Mucosa of descending colon (tissue), 3 donors: ENCODE results near the gene ST3GAL4. TPM values are rescaled to one million over a fixed set of nuclear protein-coding genes. Genes with fewer than 3 reads are reported as not detected.

Experiments used
- ATAC-seq: fragments of 200-7000 bp; cut with Tn5 transposase; one replicate; pipeline ENCODE4 v1.9.1; 2020; ENCODE audit warnings: mild to moderate bottlenecking, moderate library complexity
- DNase-seq, 3 donors: peaks; one replicate each; pipeline ENCODE4 v3.0.0-alpha.2; 2020
- H3K36me3 ChIP-seq: fragments of 200-600 bp; one replicate; pipeline ENCODE4 v1.8.0; 2021; ENCODE audit warnings: low read depth, mild to moderate bottlenecking
- H3K4me1 ChIP-seq: fragments of 200-600 bp; one replicate; pipeline ENCODE4 v1.8.0; 2021; ENCODE audit warnings: low read depth, mild to moderate bottlenecking
- H3K4me3 ChIP-seq: fragments of 200-600 bp; one replicate; pipeline ENCODE4 v1.8.0; 2021; ENCODE audit warnings: mild to moderate bottlenecking
- H3K9me3 ChIP-seq: fragments of 200-600 bp; one replicate; pipeline ENCODE4 v1.8.0; 2021; ENCODE audit warnings: mild to moderate bottlenecking
- CTCF ChIP-seq: fragments of 200-600 bp; IDR thresholded peaks from one replicate; pipeline ENCODE4 v1.8.0; 2022; ENCODE audit warnings: antibody characterized with exemption, mild to moderate bottlenecking
- intact Hi-C, 2 donors: fragments of 100-400 bp; cut with DNase I in 1 of 2; cut with micrococcal nuclease in 1 of 2; formaldehyde crosslinking; loops; one replicate each; pipeline versions ENCODE4 v1.11.0 to v1.11.1; 2022; cut with DNase I, micrococcal nuclease
- total RNA-seq, 3 donors: library from RNA; stranded (reverse); fragmentation: NEBNext Ultra II Directional in 2 of 3; extraction: Animal tissue kit (Norgen Biotek cat#: 25700) in 2 of 3; gene quantifications; one replicate each; pipeline versions ENCODE4 v1.2.1 to v1.2.4, GENCODE V29; 2021 to 2023
- donor health status: DM: no; HTN: no; CAD: no; lungs with moderate emphysema.
- donor health status: DM: no; HTN: no; CAD: no.
- donor health status: DM: no; HTN: yes; CAD: no.

The ST3GAL4 gene
- total RNA-seq, 3 donors from 2014 or later = 94.7 to 460 (median 217) TPM

DNA sequence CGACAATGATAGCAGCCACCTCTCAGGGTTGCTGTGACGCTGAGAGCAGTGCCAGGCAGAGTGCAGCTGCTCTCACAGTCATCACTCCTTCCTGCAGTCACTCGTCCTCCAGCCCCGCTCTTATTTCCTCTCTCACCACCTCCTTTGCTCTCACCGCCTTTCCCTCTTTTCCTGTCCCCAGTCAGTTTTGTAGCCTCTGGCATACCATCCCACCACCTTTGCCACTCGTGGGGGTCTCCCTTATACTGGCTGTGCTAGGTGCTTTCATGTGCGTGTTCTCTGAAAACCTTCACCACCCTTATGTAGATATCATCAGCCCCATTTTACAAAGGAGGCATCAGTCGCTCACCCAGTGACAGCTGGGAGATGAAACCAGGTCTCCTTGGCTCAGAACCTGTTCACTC lies 19.3 kb upstream of the ST3GAL4 start:
- H3K4me3 ChIP-seq = no peak overlapping the region
- no peak for TF ChIP-seq CTCF
- no peak for ATAC-seq
- intact Hi-C loops = no loop called here
- no peaks in the 10 kb centered on the region for H3K4me1 ChIP-seq
- no peaks in the 10 kb centered on the region for H3K36me3 ChIP-seq
- peak in 1 of 3 donors; percentile 5 for DNase-seq
- no peaks in the 10 kb centered on the region for H3K9me3 ChIP-seq

GRCh38 chr11:126336671-126337101 lies 18.8 kb upstream of the ST3GAL4 start:
- Histone ChIP-seq H3K36me3 (no peaks in the 10 kb centered on the region), H3K4me1 (no peaks in the 10 kb centered on the region), H3K9me3 (no peaks in the 10 kb centered on the region), H3K4me3 (no peak overlapping the region)
- no peak for TF ChIP-seq CTCF
- DNase-seq (peak in 1 of 3 donors; percentile 38), ATAC-seq (no peak)
- intact Hi-C loops = no loop called here

DNA sequence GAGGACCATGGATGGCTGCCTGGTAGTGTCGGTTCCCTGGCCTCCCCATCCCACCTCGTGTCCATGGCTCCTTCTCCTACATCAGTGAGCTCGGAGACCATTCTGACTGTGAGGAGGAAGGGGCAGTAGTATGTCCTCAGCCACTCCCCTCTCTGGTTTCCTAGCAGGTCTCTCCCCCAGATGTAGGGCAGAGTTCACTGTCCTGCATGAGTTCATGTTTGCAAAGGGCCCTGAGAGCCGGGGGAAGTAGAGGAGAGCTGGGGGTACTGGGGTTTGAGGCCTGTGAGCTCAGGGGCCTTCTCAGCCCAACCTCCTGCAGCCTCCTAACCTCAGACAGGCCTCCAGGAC lies 18.4 kb upstream of the ST3GAL4 start:
- no peaks in the 10 kb centered on the region for H3K9me3 ChIP-seq
- H3K4me1 ChIP-seq = no peaks in the 10 kb centered on the region

GRCh38 chr11:126337474-126338241 lies 17.8 kb upstream of the ST3GAL4 start:
- H3K4me3 ChIP-seq = no peak overlapping the region
- no peak for TF ChIP-seq CTCF
- intact Hi-C loops = no loop called here
- no peaks in the 10 kb centered on the region for H3K4me1 ChIP-seq
- ATAC-seq (no peak), DNase-seq (peak in 1 of 3 donors; percentile 33)
- no peaks in the 10 kb centered on the region for H3K9me3 ChIP-seq
- H3K36me3 ChIP-seq = no peaks in the 10 kb centered on the region

More for the DNA sequence above, 18.4 kb upstream of the ST3GAL4 start:
- ATAC-seq (no peak), DNase-seq (no peak)
- TF ChIP-seq CTCF = no peak
- no peak overlapping the region for H3K4me3 ChIP-seq
- H3K36me3 ChIP-seq = no peaks in the 10 kb centered on the region
- intact Hi-C loops = no loop called here

- ATAC-seq = no peak
- Histone ChIP-seq H3K36me3 (no peaks in the 10 kb centered on the region), H3K9me3 (no peaks in the 10 kb centered on the region), H3K4me3 (no peak overlapping the region), H3K4me1 (no peaks in the 10 kb centered on the region)
- intact Hi-C loops = no loop called here
- TF ChIP-seq CTCF = no peak
- peak in 1 of 3 donors; percentile 42 for DNase-seq
Observed at GRCh38 chr11:126338346-126339055, 17.0 kb upstream of the ST3GAL4 start.
